ENCODE measurements around the gene NUDT16. TPM values are rescaled to one million over a fixed set of nuclear protein-coding genes. Genes with fewer than 3 reads are reported as not detected.

The NUDT16 gene
- polyA plus RNA-seq, 1 donor (not counting 4 experiments of a cell fraction or from before 2014, with no cell fraction given), result 6.9 TPM

- TF ChIP-seq CTCF (optimal IDR thresholded peaks at IDR 0.05 in 1 of 3, IDR thresholded peaks at IDR 0.05 in 1 of 3, conservative IDR thresholded peaks at IDR 0.05 in 1 of 3; ENCODE audit: extremely low read depth in 1 of 3, insufficient read depth in 2 of 3, low read length in 3 of 3) (no peak), EZH2 (IDR thresholded peaks at IDR 0.05; ENCODE audit: low read length) (no peak)
- DNase-seq (ENCODE audit: low read depth, low spot score), result no peak
- H3K4me2 ChIP-seq (ENCODE audit: control insufficient read depth, extremely low read depth, insufficient read depth, low read depth, low read length), result no peak overlapping the region
- FAIRE-seq, result peak; percentile 26
- H3K79me2 ChIP-seq (ENCODE audit: control insufficient read depth, insufficient read depth, low read length), result no peaks in the 10 kb centered on the region
- H3K9me3 ChIP-seq (ENCODE audit: control insufficient read depth, low read depth, low read length), result no peaks in the 10 kb centered on the region
- no peaks in the 10 kb centered on the region for H3K9me1 ChIP-seq (ENCODE audit: control insufficient read depth, extremely low read depth, insufficient read depth, low read length)
- no peaks in the 10 kb centered on the region for H4K20me1 ChIP-seq (ENCODE audit: control insufficient read depth, extremely low read depth, insufficient read depth, low read length)
- no peaks in the 10 kb centered on the region for H3K27me3 ChIP-seq (ENCODE audit: control insufficient read depth, extremely low read depth, insufficient read depth, low read length)
- no peak overlapping the region for H3K27ac ChIP-seq (ENCODE audit: control insufficient read depth, insufficient read depth, low read length)
- no peak overlapping the region for H3K4me3 ChIP-seq (ENCODE audit: control insufficient read depth in 2 of 3, extremely low read depth in 1 of 3, insufficient read depth in 2 of 3, low read depth in 1 of 3, low read length in 3 of 3)
- no peak overlapping the region for H2AFZ ChIP-seq (ENCODE audit: control insufficient read depth, low read length)
- H3K36me3 ChIP-seq (ENCODE audit: control insufficient read depth in 2 of 2, extremely low read depth in 1 of 2, insufficient read depth in 2 of 2, low read length in 2 of 2), result no peaks in the 10 kb centered on the region
- no peak overlapping the region for H3K9ac ChIP-seq (ENCODE audit: control insufficient read depth, extremely low read depth, insufficient read depth, low read length)
- dilution Hi-C loops (cut with MboI; ENCODE audit: extremely low pct_ligation_motif_present, low sequenced_read_pairs), result no loop called here
- H3K4me1 ChIP-seq (ENCODE audit: control insufficient read depth, extremely low read depth, insufficient read depth, low read length), result no peaks in the 10 kb centered on the region
Observed at GRCh38 chr3:131432441-131432840, 50.9 kb downstream of the NUDT16 start.

GRCh38 chr3:131435000-131435399 lies 53.4 kb downstream of the NUDT16 start:
- no peaks in the 10 kb centered on the region for H3K36me3 ChIP-seq (ENCODE audit: control insufficient read depth in 2 of 2, extremely low read depth in 1 of 2, insufficient read depth in 2 of 2, low read length in 2 of 2)
- FAIRE-seq, result no peak
- no peak for TF ChIP-seq CTCF (optimal IDR thresholded peaks at IDR 0.05 in 1 of 3, IDR thresholded peaks at IDR 0.05 in 1 of 3, conservative IDR thresholded peaks at IDR 0.05 in 1 of 3; ENCODE audit: extremely low read depth in 1 of 3, insufficient read depth in 2 of 3, low read length in 3 of 3)
- no peak for TF ChIP-seq EZH2 (IDR thresholded peaks at IDR 0.05; ENCODE audit: low read length)

More at GRCh38 chr3:131435000-131435399, 53.4 kb downstream of the NUDT16 start:
- Histone ChIP-seq H3K9me1 (ENCODE audit: control insufficient read depth, extremely low read depth, insufficient read depth, low read length) (no peaks in the 10 kb centered on the region), H3K79me2 (ENCODE audit: control insufficient read depth, insufficient read depth, low read length) (no peaks in the 10 kb centered on the region), H3K27ac (ENCODE audit: control insufficient read depth, insufficient read depth, low read length) (no peak overlapping the region), H2AFZ (ENCODE audit: control insufficient read depth, low read length) (no peak overlapping the region), H4K20me1 (ENCODE audit: control insufficient read depth, extremely low read depth, insufficient read depth, low read length) (no peaks in the 10 kb centered on the region), H3K4me3 (ENCODE audit: control insufficient read depth in 2 of 3, extremely low read depth in 1 of 3, insufficient read depth in 2 of 3, low read depth in 1 of 3, low read length in 3 of 3) (no peak overlapping the region), H3K9me3 (ENCODE audit: control insufficient read depth, low read depth, low read length) (no peaks in the 10 kb centered on the region), H3K4me1 (ENCODE audit: control insufficient read depth, extremely low read depth, insufficient read depth, low read length) (no peaks in the 10 kb centered on the region), H3K27me3 (ENCODE audit: control insufficient read depth, extremely low read depth, insufficient read depth, low read length) (no peaks in the 10 kb centered on the region), H3K9ac (ENCODE audit: control insufficient read depth, extremely low read depth, insufficient read depth, low read length) (no peak overlapping the region), H3K4me2 (ENCODE audit: control insufficient read depth, extremely low read depth, insufficient read depth, low read depth, low read length) (no peak overlapping the region)
- dilution Hi-C loops (cut with MboI; ENCODE audit: extremely low pct_ligation_motif_present, low sequenced_read_pairs), result no loop called here
- DNase-seq (ENCODE audit: low read depth, low spot score), result no peak

Other genes with a start within 250 kb of the NUDT16 start
- 122 to 228 TPM (median 124 TPM) in 3 replicates for gene MRPL3, start 121.2 kb downstream of the NUDT16 start, polyA plus RNA-seq